Breast epithelium (tissue), 4 donors: Measurements from ENCODE around the gene DNAJB8. TPM values are rescaled to one million over a fixed set of nuclear protein-coding genes. Genes with fewer than 3 reads are reported as not detected.

ENCODE experiments used
- DNase-seq, 2 donors: peaks; one replicate each; pipeline ENCODE4 v3.0.0-alpha.2; 2019; ENCODE audit warnings: low spot score in 2 of 2
- H3K27ac ChIP-seq, 2 donors: fragments of 200-600 bp; sonication (generic) in 1 of 2; one replicate each; pipeline ENCODE4 v1.5.1; 2016 to 2019; ENCODE audit warnings: mild to moderate bottlenecking in 1 of 2
- H3K27me3 ChIP-seq, 2 donors: fragments of 200-600 bp; sonication (generic) in 1 of 2; one replicate each; pipeline versions ENCODE4 v1.5.1 to v1.6.0; 2017 to 2019; ENCODE audit warnings: control low read depth in 1 of 2, mild to moderate bottlenecking in 1 of 2
- H3K36me3 ChIP-seq: fragments of 200-600 bp; one replicate; pipeline ENCODE4 v1.5.1; 2019
- H3K4me1 ChIP-seq, 2 donors: fragments of 200-600 bp; sonication (generic); one replicate each; pipeline ENCODE4 v1.5.1; 2016 to 2019; ENCODE audit warnings: control low read depth in 1 of 2
- H3K4me3 ChIP-seq, 3 donors: fragments of 200-600 bp; sonication (generic); 1 replicate in 2 of 3; 2 replicates in 1 of 3; pipeline ENCODE4 v1.5.1; 2016 to 2019; ENCODE audit warnings: mild to moderate bottlenecking in 3 of 3, moderate library complexity in 2 of 3
- H3K9me3 ChIP-seq, 2 donors: fragments of 200-600 bp; sonication (generic) in 1 of 2; one replicate each; pipeline ENCODE4 v1.5.1; 2016 to 2019; ENCODE audit warnings: control low read depth in 1 of 2
- POLR2A ChIP-seq: fragments of 450-650 bp; IDR thresholded peaks from one replicate; pipeline ENCODE4 v1.6.1; 2016; ENCODE audit warnings: antibody characterized with exemption, mild to moderate bottlenecking, moderate library complexity
- POLR2AphosphoS5 ChIP-seq, 3 donors: sonication (generic); formaldehyde crosslinking; IDR thresholded peaks; one replicate each; pipeline ENCODE4 v1.6.1; 2017; ENCODE audit warnings: antibody characterized with exemption in 3 of 3
- intact Hi-C: fragments of 100-400 bp; cut with DNase I; formaldehyde crosslinking; loops from one replicate; pipeline ENCODE4 v1.15.1; 2023; ENCODE audit warnings: low total_unique reads
- total RNA-seq, 3 donors: library from RNA; depleted of rRNA; stranded (reverse); fragments of >200 nt; gene quantifications; one replicate each; pipeline ENCODE4 v1.1.0, GENCODE V29; 2016
- TF ChIP-seq, protein P1 (sequence below), 3 donors: fragments of 450-650 bp; IDR thresholded peaks; one replicate each; pipeline ENCODE4 v1.5.1; 2016 to 2017; ENCODE audit warnings: antibody characterized with exemption in 3 of 3, mild to moderate bottlenecking in 3 of 3, moderate library complexity in 3 of 3

DNAJB8 gene
- total RNA-seq, 3 donors from 2014 or later = not detected

GRCh38 chr3:128464702-128465101 is 2.0 kb downstream of the DNAJB8 start:
- H3K27me3 ChIP-seq = no peaks in the 10 kb centered on the region
- H3K27ac ChIP-seq = no peak overlapping the region
- H3K36me3 ChIP-seq = no peaks in the 10 kb centered on the region
- DNase-seq = no peak
- intact Hi-C loops = loop anchor here (5.0 kb wide), 1 partner anchor 512 kb away; no protein-coding TSS in a partner anchor
- TF ChIP-seq POLR2A (no peak), POLR2AphosphoS5 (IDR thresholded peaks at IDR 0.05) (no peak)
- TF ChIP-seq, protein P1, sequence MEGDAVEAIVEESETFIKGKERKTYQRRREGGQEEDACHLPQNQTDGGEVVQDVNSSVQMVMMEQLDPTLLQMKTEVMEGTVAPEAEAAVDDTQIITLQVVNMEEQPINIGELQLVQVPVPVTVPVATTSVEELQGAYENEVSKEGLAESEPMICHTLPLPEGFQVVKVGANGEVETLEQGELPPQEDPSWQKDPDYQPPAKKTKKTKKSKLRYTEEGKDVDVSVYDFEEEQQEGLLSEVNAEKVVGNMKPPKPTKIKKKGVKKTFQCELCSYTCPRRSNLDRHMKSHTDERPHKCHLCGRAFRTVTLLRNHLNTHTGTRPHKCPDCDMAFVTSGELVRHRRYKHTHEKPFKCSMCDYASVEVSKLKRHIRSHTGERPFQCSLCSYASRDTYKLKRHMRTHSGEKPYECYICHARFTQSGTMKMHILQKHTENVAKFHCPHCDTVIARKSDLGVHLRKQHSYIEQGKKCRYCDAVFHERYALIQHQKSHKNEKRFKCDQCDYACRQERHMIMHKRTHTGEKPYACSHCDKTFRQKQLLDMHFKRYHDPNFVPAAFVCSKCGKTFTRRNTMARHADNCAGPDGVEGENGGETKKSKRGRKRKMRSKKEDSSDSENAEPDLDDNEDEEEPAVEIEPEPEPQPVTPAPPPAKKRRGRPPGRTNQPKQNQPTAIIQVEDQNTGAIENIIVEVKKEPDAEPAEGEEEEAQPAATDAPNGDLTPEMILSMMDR (IDR thresholded peaks at IDR 0.05) = no peak
- no peaks in the 10 kb centered on the region for H3K4me1 ChIP-seq
- no peak overlapping the region for H3K4me3 ChIP-seq
- H3K9me3 ChIP-seq = no peaks in the 10 kb centered on the region

DNA sequence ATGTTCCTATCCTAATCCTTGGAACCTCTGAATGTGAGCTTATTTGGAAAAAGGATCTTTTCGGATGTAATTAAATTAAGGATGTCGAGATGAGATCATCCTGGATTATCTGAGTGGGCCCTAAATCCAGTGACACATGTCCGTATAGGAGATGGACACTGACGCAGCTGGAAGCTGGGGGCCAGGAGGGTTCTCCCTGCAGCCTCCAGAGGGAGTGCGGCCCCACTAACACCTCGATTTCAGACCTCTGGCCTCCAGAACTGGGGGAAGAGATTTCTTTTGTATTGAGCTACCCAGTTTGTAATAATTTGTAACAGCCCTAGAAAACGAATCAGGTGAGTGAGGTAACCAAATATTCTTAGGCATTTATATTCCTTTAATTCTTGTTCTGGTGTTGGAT is 2.5 kb downstream of the DNAJB8 start:
- no peaks in the 10 kb centered on the region for H3K36me3 ChIP-seq
- intact Hi-C loops = no loop called here
- no peak overlapping the region for H3K27ac ChIP-seq
- no peak for DNase-seq
- TF ChIP-seq POLR2AphosphoS5 (IDR thresholded peaks at IDR 0.05) (no peak), POLR2A (no peak)
- TF ChIP-seq, protein P1 (IDR thresholded peaks at IDR 0.05) = no peak
- no peaks in the 10 kb centered on the region for H3K4me1 ChIP-seq
- no peaks in the 10 kb centered on the region for H3K27me3 ChIP-seq
- no peaks in the 10 kb centered on the region for H3K9me3 ChIP-seq
- H3K4me3 ChIP-seq = no peak overlapping the region

GRCh38 chr3:128463771-128464170 is 2.9 kb downstream of the DNAJB8 start:
- Histone ChIP-seq H3K27ac (no peak overlapping the region), H3K36me3 (no peaks in the 10 kb centered on the region), H3K27me3 (no peaks in the 10 kb centered on the region), H3K4me1 (no peaks in the 10 kb centered on the region), H3K4me3 (no peak overlapping the region), H3K9me3 (no peaks in the 10 kb centered on the region)
- intact Hi-C loops = no loop called here
- TF ChIP-seq POLR2A (no peak), POLR2AphosphoS5 (IDR thresholded peaks at IDR 0.05) (no peak)
- TF ChIP-seq, protein P1 (IDR thresholded peaks at IDR 0.05) = no peak
- DNase-seq = no peak

GRCh38 chr3:128463354-128463753 is 3.3 kb downstream of the DNAJB8 start:
- Histone ChIP-seq H3K36me3 (no peaks in the 10 kb centered on the region), H3K27ac (no peak overlapping the region), H3K4me1 (no peaks in the 10 kb centered on the region), H3K4me3 (no peak overlapping the region), H3K9me3 (no peaks in the 10 kb centered on the region), H3K27me3 (no peaks in the 10 kb centered on the region)
- no peak for TF ChIP-seq POLR2AphosphoS5 (IDR thresholded peaks at IDR 0.05)
- TF ChIP-seq, protein P1 (IDR thresholded peaks at IDR 0.05) = no peak
- no peak for TF ChIP-seq POLR2A
- DNase-seq = no peak
- intact Hi-C loops = no loop called here

DNA sequence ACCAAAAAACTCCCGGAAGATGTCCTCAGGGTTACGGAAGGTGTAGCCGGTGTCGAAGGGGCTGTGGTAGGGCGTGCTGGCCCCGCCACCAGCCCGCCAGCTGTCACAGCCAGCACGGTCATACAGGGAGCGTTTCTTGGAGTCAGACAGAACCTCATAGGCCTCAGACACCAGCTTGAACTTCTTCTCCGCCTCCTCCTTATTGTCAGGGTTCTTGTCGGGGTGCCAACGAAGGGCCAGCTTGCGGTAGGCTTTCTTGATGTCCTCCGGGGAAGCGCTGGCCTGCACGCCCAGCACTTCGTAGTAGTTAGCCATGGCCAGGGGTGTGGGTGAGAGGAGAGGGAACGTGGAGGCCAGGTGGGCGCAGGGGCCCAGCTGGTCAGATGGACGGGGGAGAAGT is 3.8 kb downstream of the DNAJB8 start:
- intact Hi-C loops = no loop called here
- Histone ChIP-seq H3K27ac (no peak overlapping the region), H3K36me3 (no peaks in the 10 kb centered on the region), H3K4me3 (no peak overlapping the region), H3K4me1 (no peaks in the 10 kb centered on the region), H3K9me3 (no peaks in the 10 kb centered on the region), H3K27me3 (no peaks in the 10 kb centered on the region)
- DNase-seq = no peak
- no peak for TF ChIP-seq POLR2A
- no peak for TF ChIP-seq POLR2AphosphoS5 (IDR thresholded peaks at IDR 0.05)
- TF ChIP-seq, protein P1 (IDR thresholded peaks at IDR 0.05) = no peak
